ENCODE data around the gene ADGRG6. TPM values are rescaled to one million over a fixed set of nuclear protein-coding genes. Genes with fewer than 3 reads are reported as not detected.

Gene ADGRG6
- total RNA-seq (30.0 and 49.9 TPM in 2 replicates), polyA plus RNA-seq (23.4 and 67.2 TPM in 2 replicates), polyA minus RNA-seq (ENCODE audit: low replicate concordance) (25.1 and 56.7 TPM in 2 replicates)
- polyA plus RNA-seq (2012) = 10.2 and 29.9 TPM in 2 replicates

- Histone ChIP-seq H3K36me3 (ENCODE audit: control insufficient read depth, insufficient read depth, low read length) (no peaks in the 10 kb centered on the region), H3K79me2 (ENCODE audit: control insufficient read depth, insufficient read depth, low read length) (peaks cover 48% of the 10 kb centered on the region), H3K27ac (ENCODE audit: insufficient read depth, low read length) (peak within 1 kb of the TSS; percentile 83), H3K27me3 (ENCODE audit: control insufficient read depth, insufficient read depth, low read length) (no peaks in the 10 kb centered on the region), H2AFZ (ENCODE audit: low read length) (peak within 1 kb of the TSS; percentile 84), H3K4me3 (replicated peaks in 1 of 4; ENCODE audit: control extremely low read depth in 1 of 4, insufficient read depth in 1 of 4, low read depth in 3 of 4, low read length in 4 of 4) (peak within 1 kb of the TSS; percentile 50 to 71 (median 67)), H3K4me2 (ENCODE audit: extremely low read depth, insufficient read depth, low read length) (peak within 1 kb of the TSS; percentile 84), H3K9me3 (ENCODE audit: control insufficient read depth, insufficient read depth, low read depth, low read length) (no peaks in the 10 kb centered on the region), H3K9ac (ENCODE audit: insufficient read depth, low read length) (peak within 1 kb of the TSS; percentile 82), H4K20me1 (ENCODE audit: control insufficient read depth, extremely low read depth, insufficient read depth, low read length) (no peaks in the 10 kb centered on the region), H3K4me1 (ENCODE audit: control insufficient read depth, extremely low read depth, insufficient read depth, low read length) (peaks cover 4% of the 10 kb centered on the region)
- DNase-seq (ENCODE audit: low read depth in 2 of 2) = peak; percentile 30 to 47
- TF ChIP-seq EZH2 (IDR thresholded peaks at IDR 0.05; ENCODE audit: low read length, missing control alignments) (no peak), CTCF (conservative IDR thresholded peaks at IDR 0.05 in 1 of 2, IDR thresholded peaks at IDR 0.05 in 1 of 2; ENCODE audit: low read depth in 1 of 2, low read length in 2 of 2) (no peak)
Measured at GRCh38 chr6:142301651-142302391, at the start of gene ADGRG6. TSS of gene ADGRG6 (plus strand) at chr6:142302007. CDS start at chr6:142302330, 323 bp downstream.

GRCh38 chr6:142254513-142254912 lies 47.3 kb upstream of the ADGRG6 start:
- no peak for TF ChIP-seq CTCF (conservative IDR thresholded peaks at IDR 0.05 in 1 of 2, IDR thresholded peaks at IDR 0.05 in 1 of 2; ENCODE audit: low read depth in 1 of 2, low read length in 2 of 2)
- TF ChIP-seq EZH2 (IDR thresholded peaks at IDR 0.05; ENCODE audit: low read length, missing control alignments) = no peak
- Histone ChIP-seq H3K4me3 (replicated peaks in 1 of 4; ENCODE audit: control extremely low read depth in 1 of 4, insufficient read depth in 1 of 4, low read depth in 3 of 4, low read length in 4 of 4) (no peak overlapping the region), H3K9me3 (ENCODE audit: control insufficient read depth, insufficient read depth, low read depth, low read length) (no peaks in the 10 kb centered on the region), H2AFZ (ENCODE audit: low read length) (no peak overlapping the region), H3K4me2 (ENCODE audit: extremely low read depth, insufficient read depth, low read length) (no peak overlapping the region), H4K20me1 (ENCODE audit: control insufficient read depth, extremely low read depth, insufficient read depth, low read length) (no peaks in the 10 kb centered on the region), H3K4me1 (ENCODE audit: control insufficient read depth, extremely low read depth, insufficient read depth, low read length) (no peaks in the 10 kb centered on the region), H3K36me3 (ENCODE audit: control insufficient read depth, insufficient read depth, low read length) (no peaks in the 10 kb centered on the region), H3K27ac (ENCODE audit: insufficient read depth, low read length) (no peak overlapping the region), H3K9ac (ENCODE audit: insufficient read depth, low read length) (no peak overlapping the region), H3K27me3 (ENCODE audit: control insufficient read depth, insufficient read depth, low read length) (no peaks in the 10 kb centered on the region), H3K79me2 (ENCODE audit: control insufficient read depth, insufficient read depth, low read length) (no peaks in the 10 kb centered on the region)
- no peak for DNase-seq (ENCODE audit: low read depth in 2 of 2)

- Histone ChIP-seq H3K9me3 (ENCODE audit: control insufficient read depth, insufficient read depth, low read depth, low read length) (no peaks in the 10 kb centered on the region), H2AFZ (ENCODE audit: low read length) (no peak overlapping the region), H3K9ac (ENCODE audit: insufficient read depth, low read length) (no peak overlapping the region), H3K4me3 (replicated peaks in 1 of 4; ENCODE audit: control extremely low read depth in 1 of 4, insufficient read depth in 1 of 4, low read depth in 3 of 4, low read length in 4 of 4) (no peak overlapping the region), H3K79me2 (ENCODE audit: control insufficient read depth, insufficient read depth, low read length) (no peaks in the 10 kb centered on the region), H3K27me3 (ENCODE audit: control insufficient read depth, insufficient read depth, low read length) (no peaks in the 10 kb centered on the region), H3K27ac (ENCODE audit: insufficient read depth, low read length) (no peak overlapping the region), H3K36me3 (ENCODE audit: control insufficient read depth, insufficient read depth, low read length) (no peaks in the 10 kb centered on the region), H3K4me1 (ENCODE audit: control insufficient read depth, extremely low read depth, insufficient read depth, low read length) (no peaks in the 10 kb centered on the region), H3K4me2 (ENCODE audit: extremely low read depth, insufficient read depth, low read length) (no peak overlapping the region), H4K20me1 (ENCODE audit: control insufficient read depth, extremely low read depth, insufficient read depth, low read length) (no peaks in the 10 kb centered on the region)
- DNase-seq (ENCODE audit: low read depth in 2 of 2) = peak in 1 of 2 donors; percentile 42
- TF ChIP-seq CTCF (conservative IDR thresholded peaks at IDR 0.05 in 1 of 2, IDR thresholded peaks at IDR 0.05 in 1 of 2; ENCODE audit: low read depth in 1 of 2, low read length in 2 of 2) (no peak), EZH2 (IDR thresholded peaks at IDR 0.05; ENCODE audit: low read length, missing control alignments) (no peak)
Measured at GRCh38 chr6:142255785-142256184, 46.0 kb upstream of the ADGRG6 start.
